K562 (cell line): Measurements from ENCODE around the gene NFE2. TPM values are rescaled to one million over a fixed set of nuclear protein-coding genes. Genes with fewer than 3 reads are reported as not detected.

Source experiments
- CTBP1 ChIP-seq: fragments of 450-650 bp; IDR thresholded peaks from 2 replicates; pipeline ENCODE4 v1.6.1; 2016; ENCODE audit warnings: borderline replicate concordance
- MYNN ChIP-seq, 2 experiments: sonication (generic); formaldehyde crosslinking in 1 of 2; IDR thresholded peaks; 2 replicates each; pipeline versions ENCODE4 v1.5.0 to v1.6.1; 2016 to 2020; ENCODE audit warnings: antibody characterized with exemption in 1 of 2, missing genetic modification reagents in 1 of 2
- NFYB ChIP-seq: IDR thresholded peaks from 2 replicates; pipeline ENCODE4 v1.6.1; 2011; ENCODE audit warnings: mild to moderate bottlenecking, moderate library complexity; ENCODE audit not compliant: insufficient read length; ENCODE audit errors: extremely low read depth
- NONO ChIP-seq, 2 experiments: fragments of 200-400 bp in 1 of 2; fragments of 450-650 bp in 1 of 2; formaldehyde crosslinking in 1 of 2; IDR thresholded peaks; 2 replicates each; pipeline ENCODE4 v1.6.1; 2017; ENCODE audit warnings: low read depth in 2 of 2, mild to moderate bottlenecking in 2 of 2, moderate library complexity in 2 of 2, low read length in 1 of 2
- NR2C1 ChIP-seq, 2 experiments: fragments of 450-650 bp; IDR thresholded peaks; 2 replicates each; pipeline ENCODE4 v1.6.1; 2017; ENCODE audit warnings: mild to moderate bottlenecking in 2 of 2, antibody characterized with exemption in 1 of 2, inconsistent platforms in 1 of 2, missing compliant biosample characterization in 1 of 2, missing genetic modification characterization in 1 of 2
- NR2C2 ChIP-seq, 2 experiments: fragments of 200-800 bp in 1 of 2; sonication (Bioruptor generic) in 1 of 2; sonication (generic) in 1 of 2; formaldehyde crosslinking in 1 of 2; IDR thresholded peaks; 2 replicates each; pipeline versions ENCODE4 v1.6.1 to v1.8.0; 2016 to 2022; ENCODE audit warnings: mild to moderate bottlenecking in 1 of 2, missing compliant biosample characterization in 1 of 2, missing genetic modification characterization in 1 of 2, missing genetic modification reagents in 1 of 2
- NR4A1 ChIP-seq, 2 experiments: fragments of 250-450 bp in 1 of 2; fragments of 450-650 bp in 1 of 2; sonication (Bioruptor Pico) in 1 of 2; IDR thresholded peaks; 2 replicates each; pipeline versions ENCODE4 v1.4.0 to v1.6.1; 2016 to 2020; ENCODE audit warnings: mild to moderate bottlenecking in 2 of 2, missing compliant biosample characterization in 1 of 2, missing genetic modification characterization in 1 of 2, moderate library complexity in 1 of 2
- PML ChIP-seq: IDR thresholded peaks from 2 replicates; pipeline ENCODE4 v1.6.1; 2012; ENCODE audit warnings: low read length, inconsistent platforms
- RFX5 ChIP-seq: IDR thresholded peaks from 2 replicates; pipeline ENCODE4 v1.6.1; 2011; ENCODE audit warnings: low read depth, mild to moderate bottlenecking, improper control_type of control experiment, low read length
- UBTF ChIP-seq, 2 experiments: IDR thresholded peaks; 2 replicates each; pipeline ENCODE4 v1.6.1; 2012; ENCODE audit warnings: improper control_type of control experiment in 2 of 2, low read depth in 2 of 2, low read length in 2 of 2, borderline replicate concordance in 1 of 2
- WHSC1 ChIP-seq: IDR thresholded peaks from one replicate; pipeline ENCODE4 v1.6.1; 2012; ENCODE audit warnings: low read length, control low read depth, inconsistent platforms
- polyA plus RNA-seq, 8 experiments: library from polyadenylated mRNA; depleted of rRNA in 4 of 8; stranded (reverse) in 5 of 8; unstranded in 3 of 8; fragments of >200 nt; fragmentation: Nextera tagmentation in 2 of 8; fragmentation: Illumina TruSeq in 1 of 8; extraction: Ambion mirVana in 2 of 8; extraction: Trizol in 1 of 8; gene quantifications; 2 replicates each; pipeline versions ENCODE4 v1.2.1 to v1.2.3, GENCODE V29; 2011 to 2014; ENCODE audit warnings: inconsistent platforms in 1 of 8, missing spikeins in 1 of 8
- total RNA-seq, 7 experiments: library from RNA; depleted of rRNA in 6 of 7; stranded (reverse); fragments of >200 nt in 6 of 7; fragmentation: Illumina TruSeq in 2 of 7; extraction: Trizol in 2 of 7; gene quantifications; 2 replicates each; pipeline versions ENCODE4 v1.2.1 to v1.2.3, GENCODE V29; 2011 to 2021; ENCODE audit warnings: low replicate concordance in 1 of 7

Gene NFE2
- total and polyA plus RNA-seq, 9 of the 15 experiments (the other 6 are each of a cell fraction or from before 2014, with no cell fraction given), result 12.3 to 282 (median 208) TPM

GRCh38 chr12:54292083-54292930 lies 8.5 kb downstream of the NFE2 start (continued):
- TF ChIP-seq WHSC1 (no peak), UBTF (IDR thresholded peaks at IDR 0.05; ENCODE audit: borderline replicate concordance in 1 of 2, low read depth in 2 of 2, low read length in 2 of 2) (no peak), NR2C2 (CRISPR knock-in tag; IDR thresholded peaks at IDR 0.05) (no peak), NR2C2 (tag; IDR thresholded peaks at IDR 0.05) (peak; percentile 65), NFYB (peak; percentile 17), MYNN (IDR thresholded peaks at IDR 0.05) (0 out of 2 replicates have a peak, but pooled peaks have one; percentile 19), MYNN (CRISPR knock-in tag; IDR thresholded peaks at IDR 0.05) (no peak), RFX5 (no peak), CTBP1 (0 out of 2 replicates have a peak, but pooled peaks have one; percentile 28), NR2C1 (IDR thresholded peaks at IDR 0.05) (no peak), NR2C1 (tag; IDR thresholded peaks at IDR 0.05) (peak; percentile 55), NONO (IDR thresholded peaks at IDR 0.05; ENCODE audit: low read depth in 2 of 2, low read length in 1 of 2) (no peak), NR4A1 (CRISPR knock-in tag; IDR thresholded peaks at IDR 0.05) (no peak), NR4A1 (tag; IDR thresholded peaks at IDR 0.05) (no peak; the same call in 1 of the 2 replicates), PML (0 out of 2 replicates have a peak, but pooled peaks have one; percentile 0)
